Naive B cell (primary cell): Measurements from ENCODE around the gene PLSCR2. TPM values are rescaled to one million over a fixed set of nuclear protein-coding genes. Genes with fewer than 3 reads are reported as not detected.
"Not testable (repeated sequence)": the region's sequence is repeated elsewhere in the genome, so short reads cannot be mapped to it uniquely, and the experiment has no call there.

Experiments
- ATAC-seq, 2 donors: fragments of 150-1000 bp; cut with Tn5 transposase; 2 replicates each; pipeline ENCODE4 v1.10.0; 2021; ENCODE audit warnings: low read depth in 2 of 2, mild to moderate bottlenecking in 2 of 2, moderate library complexity in 2 of 2
- DNase-seq: peaks from one replicate; pipeline ENCODE4 v3.0.0; 2022
- H3K27ac Mint-ChIP-seq, 6 donors: one replicate each; pipeline ENCODE4 v1.8.0; 2020 to 2022; ENCODE audit warnings: mild to moderate bottlenecking in 6 of 6, mixed read lengths in 6 of 6, moderate library complexity in 5 of 6, inconsistent platforms in 2 of 6
- H3K27me3 Mint-ChIP-seq, 3 donors: one replicate each; pipeline ENCODE4 v1.8.0; 2021 to 2022; ENCODE audit warnings: mixed read lengths in 3 of 3, mild to moderate bottlenecking in 1 of 3
- H3K36me3 Mint-ChIP-seq, 2 donors: one replicate each; pipeline ENCODE4 v1.8.0; 2020 to 2022; ENCODE audit warnings: mixed read lengths in 2 of 2, inconsistent platforms in 1 of 2, mild to moderate bottlenecking in 1 of 2
- H3K4me1 Mint-ChIP-seq, 3 donors: one replicate each; pipeline ENCODE4 v1.8.0; 2020 to 2022; ENCODE audit warnings: mixed read lengths in 3 of 3, inconsistent platforms in 1 of 3, mild to moderate bottlenecking in 1 of 3, moderate library complexity in 1 of 3
- H3K4me3 Mint-ChIP-seq, 8 donors: one replicate each; pipeline ENCODE4 v1.8.0; 2020 to 2022; ENCODE audit warnings: mild to moderate bottlenecking in 8 of 8, mixed read lengths in 8 of 8, moderate library complexity in 8 of 8, inconsistent platforms in 2 of 8
- H3K9me3 Mint-ChIP-seq, 7 donors: one replicate each; pipeline ENCODE4 v1.8.0; 2020 to 2022; ENCODE audit warnings: mixed read lengths in 7 of 7, mild to moderate bottlenecking in 5 of 7, inconsistent platforms in 2 of 7, moderate library complexity in 1 of 7
- polyA plus RNA-seq, 6 donors: library from polyadenylated mRNA; unstranded; fragments of 300-500 nt; fragmentation: Illumina TruSeq; gene quantifications; one replicate each; pipeline ENCODE4 v1.2.3, GENCODE V29; 2021; ENCODE audit warnings: low read depth in 6 of 6

The PLSCR2 gene
- polyA plus RNA-seq, 6 donors from 2014 or later: not detected

DNA sequence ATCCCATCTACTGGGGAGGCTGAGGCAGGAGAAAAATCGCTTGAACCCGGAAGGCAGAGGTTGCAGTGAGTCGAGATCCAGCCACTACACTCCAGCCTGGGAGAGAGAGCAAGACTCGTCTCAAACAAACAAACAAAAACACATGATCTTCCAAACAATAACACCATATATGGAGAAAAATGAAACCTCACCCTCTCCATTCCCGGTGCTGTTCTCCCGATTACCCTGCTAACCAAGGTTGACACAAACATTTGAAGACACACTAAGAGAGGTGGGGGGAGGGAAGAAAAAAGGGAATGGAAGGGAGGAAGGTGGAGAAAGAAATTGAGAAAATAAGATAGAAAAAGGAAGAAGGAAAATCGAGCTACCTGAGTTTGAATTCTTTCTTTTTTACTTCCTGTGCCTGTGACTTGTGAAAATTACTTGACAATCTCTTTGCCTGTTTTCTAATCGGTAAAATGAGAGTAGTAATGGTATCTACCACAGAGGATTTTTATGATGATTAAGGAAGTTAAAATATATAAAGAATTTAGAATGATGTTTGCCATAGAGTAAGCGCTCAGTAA is 1.1 kb upstream of the PLSCR2 start:
- Mint-ChIP-seq H3K27ac (peak overlapping the region; percentile 46 to 96 (median 86)), H3K27me3 (peaks cover 0 to 10% (median 0%) of the 10 kb centered on the region in 3 donors), H3K4me1 (peaks cover 0 to 11% (median 5%) of the 10 kb centered on the region in 3 donors), H3K9me3 (no peaks in the 10 kb centered on the region), H3K36me3 (no peaks in the 10 kb centered on the region), H3K4me3 (peak overlapping the region in 7 of 8 donors; percentile 80 to 89 (median 86))
- ATAC-seq: no peak
- DNase-seq: no peak

DNA sequence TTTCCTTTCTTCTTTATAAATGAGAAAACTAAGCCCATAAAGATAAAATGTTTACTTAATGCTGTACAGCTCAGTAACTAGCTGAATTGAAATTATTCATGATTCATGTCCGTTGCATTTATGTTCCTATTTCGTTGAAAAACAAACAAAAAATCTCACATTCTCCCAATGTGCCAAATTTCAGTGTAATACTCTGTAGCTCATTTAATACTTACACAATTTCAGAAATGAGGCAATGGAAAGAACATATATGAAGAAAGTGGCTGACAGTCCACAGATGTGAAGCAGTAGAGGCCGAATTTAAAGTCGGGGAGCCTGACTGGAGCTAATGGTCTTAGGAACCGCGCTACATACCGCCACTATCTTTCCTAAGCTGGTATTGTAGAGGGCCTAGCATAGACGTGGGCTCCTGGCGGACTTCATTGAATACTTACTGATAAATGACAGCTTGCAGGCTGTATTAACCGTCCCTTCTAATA is 651 bp downstream of the PLSCR2 start:
- ATAC-seq (no peak), DNase-seq (no peak)
- H3K4me3 Mint-ChIP-seq: peak overlapping the region; percentile 80 to 89 (median 86)
- H3K9me3 Mint-ChIP-seq: no peaks in the 10 kb centered on the region
- H3K27me3 Mint-ChIP-seq: no peaks in the 10 kb centered on the region
- peaks cover 0 to 11% (median 5%) of the 10 kb centered on the region in 3 donors for H3K4me1 Mint-ChIP-seq
- H3K36me3 Mint-ChIP-seq: peaks cover 0 to under 1% of the 10 kb centered on the region in 2 donors
- peak overlapping the region; percentile 67 to 96 (median 86) for H3K27ac Mint-ChIP-seq

DNA sequence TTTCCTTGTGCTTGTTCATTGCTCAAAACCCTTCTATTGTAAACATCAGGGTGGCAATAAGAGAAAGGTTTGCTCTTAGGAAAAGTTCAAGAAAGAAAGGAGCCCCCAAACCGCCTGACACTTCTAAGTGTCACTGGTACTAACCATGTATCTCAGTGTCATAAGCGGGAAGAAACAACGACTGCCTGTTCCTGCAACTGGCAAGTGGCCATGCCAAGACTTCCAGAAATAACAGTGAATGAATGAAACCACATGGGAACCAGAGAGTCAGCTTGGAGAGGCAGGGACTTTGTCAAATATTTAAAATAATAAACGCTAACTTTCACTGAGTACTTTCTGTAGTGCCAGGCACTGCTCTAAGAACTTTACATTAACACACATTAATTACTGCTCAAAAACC is 1.1 kb downstream of the PLSCR2 start:
- ATAC-seq (no peak), DNase-seq (no peak)
- no peaks in the 10 kb centered on the region for H3K9me3 Mint-ChIP-seq
- H3K4me1 Mint-ChIP-seq: peaks cover 0 to 11% (median 5%) of the 10 kb centered on the region in 3 donors
- peak overlapping the region in 5 of 6 donors; percentile 6 to 93 (median 83) for H3K27ac Mint-ChIP-seq
- no peaks in the 10 kb centered on the region for H3K27me3 Mint-ChIP-seq
- peaks cover 0 to 5% of the 10 kb centered on the region in 2 donors for H3K36me3 Mint-ChIP-seq
- peak overlapping the region in 6 of 8 donors; percentile 50 to 87 (median 82) for H3K4me3 Mint-ChIP-seq

DNA sequence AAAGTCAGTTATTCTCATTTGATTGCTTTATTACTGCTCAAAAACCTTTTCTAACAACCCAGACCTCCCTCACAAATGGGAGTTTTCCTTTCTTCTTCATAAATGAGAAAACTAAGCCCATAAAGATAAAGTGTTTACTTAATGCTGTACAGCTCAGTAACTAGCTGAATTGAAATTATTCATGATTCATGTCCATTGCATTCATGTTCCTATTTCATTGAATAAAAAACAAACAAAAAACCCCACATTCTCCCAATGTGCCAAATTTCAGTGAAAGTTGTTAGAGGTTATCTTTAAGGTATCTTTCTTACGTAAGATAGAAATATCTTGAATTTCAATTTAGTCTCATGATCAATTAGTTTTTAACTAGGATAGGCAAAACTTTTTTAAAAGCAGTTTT is 2.8 kb downstream of the PLSCR2 start:
- Mint-ChIP-seq H3K9me3 (no peaks in the 10 kb centered on the region), H3K27me3 (peaks cover 0 to 2% (median 0%) of the 10 kb centered on the region in 3 donors), H3K36me3 (peaks cover 0 to 5% of the 10 kb centered on the region in 2 donors), H3K4me1 (peaks cover 0 to 11% (median 5%) of the 10 kb centered on the region in 3 donors), H3K27ac (peak overlapping the region in 3 of 6 donors; percentile 4 to 78 (median 22)), H3K4me3 (no peak overlapping the region)
- DNase-seq (no peak), ATAC-seq (no peak)

DNA sequence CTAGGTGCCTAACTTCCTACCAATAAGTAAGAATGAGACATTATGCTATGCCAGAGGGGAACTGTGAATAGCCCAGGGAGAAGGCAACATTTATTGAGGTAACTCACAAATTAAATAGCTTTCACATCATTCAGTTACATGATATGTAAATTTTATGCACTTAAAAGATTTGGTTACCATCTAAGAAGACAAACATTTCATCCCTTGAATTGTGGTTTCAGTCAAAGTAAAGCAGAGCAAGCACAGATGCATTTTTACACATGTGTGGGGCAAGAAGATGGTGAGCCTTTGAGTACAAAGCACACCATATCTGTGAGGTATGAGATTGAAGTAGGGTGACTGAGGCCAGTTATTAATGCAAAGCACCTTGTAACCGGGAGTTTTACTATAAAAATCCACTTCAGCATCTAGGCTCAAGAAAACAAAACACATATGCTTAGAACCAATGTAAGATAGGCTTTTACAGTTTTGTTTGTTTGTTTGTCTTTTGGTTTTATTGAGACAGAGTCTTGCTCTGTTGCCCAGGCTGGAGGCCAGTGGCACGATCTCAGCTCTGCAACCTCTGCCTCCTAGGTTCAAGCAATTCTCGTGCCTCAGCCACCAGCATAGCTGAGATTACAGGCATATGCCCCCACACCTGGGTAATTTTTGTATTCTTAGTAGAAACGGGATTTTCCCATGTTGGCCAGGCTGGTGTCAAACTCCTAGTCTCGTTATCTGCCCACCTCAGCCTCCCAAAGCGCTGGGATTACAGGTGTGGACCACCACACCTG is 3.5 kb downstream of the PLSCR2 start:
- H3K4me3 Mint-ChIP-seq: no peak overlapping the region
- peaks cover 0 to 11% (median 5%) of the 10 kb centered on the region in 3 donors for H3K4me1 Mint-ChIP-seq
- peak overlapping the region in 1 of 6 donors; percentile 78 for H3K27ac Mint-ChIP-seq
- peaks cover 0 to 5% (median 0%) of the 10 kb centered on the region in 3 donors for H3K27me3 Mint-ChIP-seq
- ATAC-seq (no peak), DNase-seq (no peak)
- no peaks in the 10 kb centered on the region for H3K9me3 Mint-ChIP-seq
- peaks cover 0 to 5% of the 10 kb centered on the region in 2 donors for H3K36me3 Mint-ChIP-seq

DNA sequence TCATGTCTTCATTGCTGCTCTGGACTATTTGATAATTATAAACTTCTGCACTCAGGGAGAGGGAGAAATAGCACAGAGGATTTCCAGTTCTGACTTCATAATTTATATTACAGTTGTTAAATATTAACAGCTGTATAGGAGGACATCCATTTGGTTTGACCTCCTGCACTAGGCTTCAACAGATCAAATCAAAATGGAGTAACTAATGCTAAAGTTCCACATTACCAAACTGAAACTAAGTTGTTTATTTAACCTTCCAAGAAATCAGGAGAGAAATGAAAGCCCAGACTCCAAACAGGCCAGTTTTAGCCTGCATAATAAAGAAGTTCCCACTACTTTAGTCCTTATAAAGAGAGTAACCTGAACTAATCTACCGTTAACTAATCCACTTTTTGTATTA is 4.6 kb downstream of the PLSCR2 start:
- ATAC-seq: no peak
- Mint-ChIP-seq H3K27me3 (peaks cover 0 to 5% (median 0%) of the 10 kb centered on the region in 3 donors), H3K4me1 (peaks cover 5 to 6% (median 5%) of the 10 kb centered on the region in 3 donors), H3K27ac (no peak overlapping the region), H3K9me3 (peaks cover 0 to 1% (median 0%) of the 10 kb centered on the region in 7 donors), H3K4me3 (no peak overlapping the region), H3K36me3 (peaks cover 0 to 5% of the 10 kb centered on the region in 2 donors)
- DNase-seq: no peak

DNA sequence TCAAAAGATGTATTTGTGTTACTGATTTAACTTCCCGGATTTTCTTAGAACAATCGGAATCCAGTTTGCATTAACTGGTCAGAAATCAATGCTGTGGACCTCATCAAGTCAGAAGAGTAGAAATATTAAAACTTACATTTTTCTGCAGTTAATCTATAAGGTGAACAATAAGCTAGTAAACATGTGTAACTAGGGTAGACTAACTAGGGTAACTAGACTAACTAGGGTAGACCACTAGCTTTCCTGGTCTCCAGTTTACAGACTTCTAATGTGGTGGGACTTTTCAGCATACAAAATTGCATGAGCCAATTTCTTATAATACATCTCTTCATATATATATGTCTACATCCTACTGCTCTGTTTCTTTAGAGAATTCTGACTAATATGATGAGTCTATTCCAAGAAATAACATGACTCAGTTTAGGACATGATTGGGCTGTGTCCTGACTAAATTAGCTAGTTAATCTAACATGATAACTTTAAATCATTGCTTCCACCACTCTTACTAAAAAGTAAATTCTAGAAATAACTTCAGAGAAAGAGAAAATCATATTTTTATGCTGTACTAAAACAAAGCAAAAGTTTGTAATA is 5.3 kb downstream of the PLSCR2 start:
- Mint-ChIP-seq H3K36me3 (peaks cover 0 to 5% of the 10 kb centered on the region in 2 donors), H3K27me3 (peaks cover 0 to 5% (median 0%) of the 10 kb centered on the region in 3 donors)

DNA sequence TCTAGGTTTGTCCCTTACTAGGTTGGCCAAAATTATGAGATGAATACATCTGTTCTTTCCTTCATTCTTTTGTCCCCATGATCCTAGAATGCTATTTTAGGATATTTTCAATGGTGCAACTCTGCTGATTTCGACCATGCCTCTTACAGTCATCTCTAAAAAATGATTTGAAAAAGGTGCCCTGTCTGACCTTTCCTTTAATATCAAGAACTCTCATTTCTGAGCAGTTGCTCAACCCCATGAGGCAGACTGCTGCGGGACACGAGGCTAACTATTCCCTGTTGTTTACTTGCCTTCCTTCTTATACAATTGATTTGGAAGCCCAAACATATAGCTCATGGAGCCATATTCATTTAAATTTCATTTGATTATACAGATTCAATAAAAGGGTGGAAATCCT is 14.6 kb downstream of the PLSCR2 start:
- H3K9me3 Mint-ChIP-seq: no peaks in the 10 kb centered on the region
- no peaks in the 10 kb centered on the region for H3K27me3 Mint-ChIP-seq
- H3K4me3 Mint-ChIP-seq: no peak overlapping the region
- peaks cover 0 to under 1% (median under 1%) of the 10 kb centered on the region in 3 donors for H3K4me1 Mint-ChIP-seq
- H3K27ac Mint-ChIP-seq: no peak overlapping the region
- no peak for ATAC-seq
- DNase-seq: no peak
- no peaks in the 10 kb centered on the region for H3K36me3 Mint-ChIP-seq

More for the DNA sequence above, 5.3 kb downstream of the PLSCR2 start:
- Mint-ChIP-seq H3K4me3 (no peak overlapping the region), H3K27ac (no peak overlapping the region), H3K4me1 (peaks cover 5 to 6% (median 5%) of the 10 kb centered on the region in 3 donors), H3K9me3 (peaks cover 0 to 1% (median 0%) of the 10 kb centered on the region in 7 donors)
- DNase-seq: no peak
- ATAC-seq: no peak

DNA sequence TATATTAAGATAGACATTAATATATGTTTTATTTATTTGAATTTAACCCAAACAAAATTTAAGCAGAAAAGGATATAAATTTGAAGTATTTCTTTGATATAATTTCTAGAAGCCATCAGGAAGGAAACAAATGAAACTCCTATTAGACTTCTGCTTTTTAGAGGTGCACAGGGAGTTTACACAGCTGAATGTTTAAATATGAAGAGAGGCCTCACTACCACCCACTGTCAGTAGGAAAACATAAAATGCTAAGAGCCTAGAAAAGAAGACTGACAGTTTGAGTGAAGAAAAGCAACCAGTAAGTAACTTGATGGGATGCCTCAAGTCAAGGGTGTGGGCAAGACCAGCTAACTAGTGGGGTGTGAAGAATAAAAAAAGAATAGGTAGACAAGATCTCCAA is 19.7 kb downstream of the PLSCR2 start:
- H3K27ac Mint-ChIP-seq: peak overlapping the region in 1 of 6 donors; percentile 22
- no peak overlapping the region for H3K4me3 Mint-ChIP-seq
- H3K27me3 Mint-ChIP-seq: peaks cover 0 to 16% (median 7%) of the 10 kb centered on the region in 3 donors
- peak in 1 of 2 donors; percentile 48 for ATAC-seq
- DNase-seq: no peak
- peaks cover 18 to 19% of the 10 kb centered on the region in 2 donors for H3K36me3 Mint-ChIP-seq
- peaks cover 0 to 4% (median 0%) of the 10 kb centered on the region in 3 donors for H3K4me1 Mint-ChIP-seq
- peaks cover 8 to 33% (median 15%) of the 10 kb centered on the region in 7 donors for H3K9me3 Mint-ChIP-seq

DNA sequence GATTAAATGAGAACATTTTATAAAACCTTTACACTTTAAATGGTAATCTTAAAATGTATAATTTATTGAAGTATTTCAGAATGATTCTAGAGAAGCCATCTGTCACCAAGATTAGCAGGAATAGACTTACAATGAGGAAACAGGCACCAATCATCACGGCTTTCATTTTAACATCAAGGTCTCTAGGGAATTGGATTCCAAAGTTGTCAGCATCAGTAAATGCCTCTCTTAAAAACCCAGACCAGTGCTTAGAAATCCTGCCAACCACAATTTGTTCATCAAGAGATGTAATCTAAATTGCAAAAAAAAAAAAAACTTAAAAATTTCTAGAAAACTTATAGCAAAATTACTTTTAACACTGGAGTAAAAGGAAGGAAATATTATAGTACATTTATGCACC is 20.3 kb downstream of the PLSCR2 start:
- no peak for ATAC-seq
- no peak for DNase-seq
- H3K27me3 Mint-ChIP-seq: peaks cover 0 to 16% (median 7%) of the 10 kb centered on the region in 3 donors
- peaks cover 8 to 34% (median 16%) of the 10 kb centered on the region in 7 donors for H3K9me3 Mint-ChIP-seq
- H3K4me1 Mint-ChIP-seq: peaks cover 0 to 4% (median 0%) of the 10 kb centered on the region in 3 donors
- no peak overlapping the region for H3K4me3 Mint-ChIP-seq
- H3K27ac Mint-ChIP-seq: no peak overlapping the region
- H3K36me3 Mint-ChIP-seq: peaks cover 18 to 19% of the 10 kb centered on the region in 2 donors

DNA sequence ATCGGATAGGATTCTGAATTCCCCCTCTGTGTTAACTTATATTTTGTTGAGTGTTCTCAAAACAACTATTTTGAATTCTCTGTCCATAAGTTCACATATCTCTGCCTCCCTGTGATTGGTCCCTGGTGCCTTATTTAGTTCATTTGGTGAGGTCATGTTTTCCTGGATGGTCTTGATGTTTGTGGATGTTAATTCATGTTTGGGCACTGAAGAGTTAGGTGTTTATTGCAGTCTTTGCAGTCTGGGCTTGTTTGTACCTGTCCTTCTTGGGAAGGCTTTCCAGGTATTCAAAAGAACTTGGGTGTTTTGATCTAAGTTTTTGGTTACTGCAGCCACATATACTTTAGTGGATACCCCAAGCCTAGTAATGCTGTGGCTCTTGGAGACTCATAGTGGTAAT is 23.3 kb downstream of the PLSCR2 start:
- ATAC-seq (no peak), DNase-seq (no peak)
- peaks cover 0 to 4% (median 0%) of the 10 kb centered on the region in 3 donors for H3K4me1 Mint-ChIP-seq
- peaks cover 8 to 34% (median 16%) of the 10 kb centered on the region in 7 donors for H3K9me3 Mint-ChIP-seq
- peaks cover 0 to 16% (median 7%) of the 10 kb centered on the region in 3 donors for H3K27me3 Mint-ChIP-seq
- H3K27ac Mint-ChIP-seq: no peak overlapping the region
- H3K36me3 Mint-ChIP-seq: peaks cover 18 to 19% of the 10 kb centered on the region in 2 donors
- H3K4me3 Mint-ChIP-seq: no peak overlapping the region

DNA sequence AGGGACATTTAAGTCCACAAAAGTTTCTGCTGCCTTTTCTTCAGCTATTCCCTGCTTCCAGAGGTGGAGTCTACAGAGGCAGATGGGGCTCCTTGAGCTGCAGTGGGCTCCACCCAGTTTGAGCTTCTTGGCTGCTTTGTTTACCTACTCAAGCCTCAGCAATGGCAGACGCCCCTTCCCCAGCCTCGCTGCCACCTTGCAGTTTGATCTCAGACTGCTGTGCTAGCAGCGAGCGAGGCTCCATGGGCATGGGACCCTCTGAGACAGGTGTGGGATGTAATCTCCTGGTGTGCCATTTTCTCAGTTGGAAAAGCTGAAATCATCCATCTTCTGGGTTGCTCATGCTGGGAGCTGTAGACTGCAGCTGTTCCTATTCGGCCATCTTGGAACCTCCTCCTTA is 29.1 kb downstream of the PLSCR2 start:
- H3K27ac Mint-ChIP-seq, H3K27me3 Mint-ChIP-seq, H3K4me3 Mint-ChIP-seq, H3K36me3 Mint-ChIP-seq, ATAC-seq, H3K4me1 Mint-ChIP-seq, DNase-seq: not testable (repeated sequence)
- H3K9me3 Mint-ChIP-seq: peaks cover 2 to 19% (median 9%) of the 10 kb centered on the region in 7 donors

DNA sequence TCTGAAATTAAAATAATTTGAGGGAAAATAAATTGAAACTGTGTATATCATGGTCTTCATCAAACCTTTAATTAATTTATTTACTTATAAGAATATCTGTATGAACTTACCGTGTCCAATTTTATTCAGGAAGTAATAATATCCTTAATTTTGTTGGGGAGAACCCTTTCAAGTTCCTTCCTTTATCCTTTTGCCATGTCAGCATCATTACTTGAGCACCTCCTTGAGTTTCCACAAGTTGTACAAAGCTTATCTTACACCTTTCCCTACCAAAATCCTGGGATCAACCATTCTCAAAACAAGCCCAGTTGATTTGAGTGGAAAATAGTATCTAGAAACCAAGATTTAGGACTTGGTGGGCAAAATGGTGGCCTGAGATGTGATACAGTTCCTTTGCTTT is 37.3 kb downstream of the PLSCR2 start:
- no peaks in the 10 kb centered on the region for H3K4me1 Mint-ChIP-seq
- H3K27ac Mint-ChIP-seq: no peak overlapping the region
- peaks cover 0 to 20% (median 0%) of the 10 kb centered on the region in 3 donors for H3K27me3 Mint-ChIP-seq
- no peak overlapping the region for H3K4me3 Mint-ChIP-seq
- ATAC-seq (no peak), DNase-seq (no peak)
- H3K9me3 Mint-ChIP-seq: peaks cover 1 to 22% (median 9%) of the 10 kb centered on the region in 7 donors
- H3K36me3 Mint-ChIP-seq: peaks cover 0 to 7% of the 10 kb centered on the region in 2 donors
